ENCODE results near the gene SPATA1. TPM values are rescaled to one million over a fixed set of nuclear protein-coding genes. Genes with fewer than 3 reads are reported as not detected.

The SPATA1 gene
- total RNA-seq, result under 0.01 and 0.96 TPM in 2 replicates

GRCh38 chr1:84506002-84506728 lies at the start of gene SPATA1, which contains the start of gene GNG5:
Gene SPATA1, plus strand, starts transcription at chr1:84506386. Its CDS starts 9,974 bp downstream, at chr1:84516360.
Gene GNG5, minus strand, starts transcription at chr1:84506581. Its CDS starts 490 bp downstream, at chr1:84506091.

GRCh38 chr1:84478876-84479868 lies 27.0 kb upstream of the SPATA1 start, which contains the start of gene RPF1:
Gene RPF1, plus strand, starts transcription at chr1:84479266. Its CDS starts 16 bp downstream, at chr1:84479282.

GRCh38 chr1:84573967-84574842 lies 68.0 kb downstream of the SPATA1 start, which contains the start of gene CTBS:
Gene CTBS, minus strand, starts transcription at chr1:84574440. Its CDS starts 25 bp downstream, at chr1:84574415.

Other genes starting within 250 kb of the SPATA1 start
- gene SAMD13, start 204.7 kb upstream of the SPATA1 start, total RNA-seq, result 0.56 and 0.77 TPM in 2 replicates
- gene DNASE2B, start 107.9 kb upstream of the SPATA1 start, total RNA-seq, result not detected in 2 replicates
- gene RPF1, start 27.1 kb upstream of the SPATA1 start, total RNA-seq, result 35.5 and 44.5 TPM in 2 replicates
- gene GNG5, start 195 bp downstream of the SPATA1 start, total RNA-seq, result 11.0 and 16.7 TPM in 2 replicates
- 9.6 and 17.5 TPM in 2 replicates for gene CTBS, start 68.1 kb downstream of the SPATA1 start, total RNA-seq
- gene SSX2IP, start 184.1 kb downstream of the SPATA1 start, total RNA-seq, result 15.5 and 31.1 TPM in 2 replicates

Data from regular cardiac myocyte (primary cell).